Right hindlimb (tissue), 1 donor: Measurements from ENCODE around the gene SLCO2B1.
"Not testable (repeated sequence)": the region's sequence is repeated elsewhere in the genome, so short reads cannot be mapped to it uniquely, and the experiment has no call there.

Source experiments
- DNase-seq: peaks from one replicate; pipeline ENCODE4 v3.0.0-alpha.2; 2018

Gene SLCO2B1

GRCh38 chr11:75150879-75151278, at the start of gene SLCO2B1:
SLCO2B1 (plus strand) TSS chr11:75151107; CDS start chr11:75151382, 275 bp downstream.
- DNase-seq, result no peak

- no peak for DNase-seq
Measured at GRCh38 chr11:75101424-75102128, 49.3 kb upstream of the SLCO2B1 start.

GRCh38 chr11:75103380-75104026, 47.4 kb upstream of the SLCO2B1 start:
- DNase-seq, result no peak

- DNase-seq, result no peak
Measured at GRCh38 chr11:75105462-75105925, 45.4 kb upstream of the SLCO2B1 start.

GRCh38 chr11:75105967-75106681, 44.8 kb upstream of the SLCO2B1 start:
- not testable (repeated sequence) for DNase-seq

- no peak for DNase-seq
Measured at GRCh38 chr11:75107187-75107586, 43.7 kb upstream of the SLCO2B1 start.

GRCh38 chr11:75112200-75112599, 38.7 kb upstream of the SLCO2B1 start:
- no peak for DNase-seq

GRCh38 chr11:75113030-75113429, 37.9 kb upstream of the SLCO2B1 start:
- no peak for DNase-seq

- no peak for DNase-seq
Measured at GRCh38 chr11:75114465-75114864, 36.4 kb upstream of the SLCO2B1 start.

- DNase-seq, result no peak
Measured at GRCh38 chr11:75118577-75118976, 32.3 kb upstream of the SLCO2B1 start.

GRCh38 chr11:75126564-75126963, 24.3 kb upstream of the SLCO2B1 start:
- DNase-seq, result no peak

- DNase-seq, result no peak
Measured at GRCh38 chr11:75132080-75132479, 18.8 kb upstream of the SLCO2B1 start.

- DNase-seq, result no peak
Measured at GRCh38 chr11:75133976-75134375, 16.9 kb upstream of the SLCO2B1 start.

GRCh38 chr11:75135021-75135650, 15.8 kb upstream of the SLCO2B1 start:
- no peak for DNase-seq

- DNase-seq, result no peak
Measured at GRCh38 chr11:75135651-75136050, 15.3 kb upstream of the SLCO2B1 start.

GRCh38 chr11:75140269-75141138, 10.4 kb upstream of the SLCO2B1 start:
- DNase-seq, result no peak

- no peak for DNase-seq
Measured at GRCh38 chr11:75141166-75141565, 9.7 kb upstream of the SLCO2B1 start.

- peak; percentile 72 for DNase-seq
Measured at GRCh38 chr11:75142714-75143419, 8.0 kb upstream of the SLCO2B1 start.

- DNase-seq, result no peak
Measured at GRCh38 chr11:75143420-75143731, 7.5 kb upstream of the SLCO2B1 start.

- no peak for DNase-seq
Measured at GRCh38 chr11:75144716-75145014, 6.2 kb upstream of the SLCO2B1 start.

GRCh38 chr11:75145196-75145971, 5.5 kb upstream of the SLCO2B1 start:
- DNase-seq, result no peak
